Cardiac fibroblast (primary cell): ENCODE results near the gene ITGAV.

Source experiments
- DNase-seq, 2 donors: peaks; one replicate each; pipeline versions ENCODE4 v3.0.0 to v3.0.0-alpha.2; 2010; ENCODE audit warnings: low read depth in 2 of 2
- H3K4me3 ChIP-seq, 2 donors: replicated peaks in 1 of 2; 1 replicate in 1 of 2; 2 replicates in 1 of 2; pipeline ENCODE4 v1.5.1; 2011; ENCODE audit warnings: low read depth in 2 of 2, low read length in 2 of 2, mild to moderate bottlenecking in 2 of 2, moderate library complexity in 1 of 2
- TF ChIP-seq, protein P1 (sequence below): IDR thresholded peaks from one replicate; pipeline ENCODE4 v1.5.1; 2011; ENCODE audit warnings: low read depth, mild to moderate bottlenecking, low read length, inconsistent platforms

The ITGAV gene

DNA sequence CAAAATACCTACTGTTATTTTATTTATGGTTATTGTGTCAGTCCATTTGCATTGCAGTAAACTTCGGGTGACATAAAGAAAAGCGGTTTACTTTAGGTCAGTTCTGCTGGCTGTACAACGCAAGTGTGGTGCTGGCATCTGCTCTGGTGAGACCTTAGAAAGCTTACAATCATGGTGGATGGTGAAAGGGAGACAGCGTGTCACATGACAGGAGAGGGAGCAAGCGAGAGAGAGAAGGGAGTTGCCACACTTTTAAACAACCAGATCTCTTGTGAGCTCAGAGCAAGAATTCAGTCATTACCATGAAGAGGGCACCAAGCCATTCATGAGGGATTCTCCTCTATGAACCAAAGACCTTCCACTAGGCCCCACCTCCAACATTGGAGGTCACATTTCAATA lies 102.0 kb downstream of the ITGAV start:
- no peak overlapping the region for H3K4me3 ChIP-seq
- DNase-seq, result no peak
- TF ChIP-seq, protein P1, sequence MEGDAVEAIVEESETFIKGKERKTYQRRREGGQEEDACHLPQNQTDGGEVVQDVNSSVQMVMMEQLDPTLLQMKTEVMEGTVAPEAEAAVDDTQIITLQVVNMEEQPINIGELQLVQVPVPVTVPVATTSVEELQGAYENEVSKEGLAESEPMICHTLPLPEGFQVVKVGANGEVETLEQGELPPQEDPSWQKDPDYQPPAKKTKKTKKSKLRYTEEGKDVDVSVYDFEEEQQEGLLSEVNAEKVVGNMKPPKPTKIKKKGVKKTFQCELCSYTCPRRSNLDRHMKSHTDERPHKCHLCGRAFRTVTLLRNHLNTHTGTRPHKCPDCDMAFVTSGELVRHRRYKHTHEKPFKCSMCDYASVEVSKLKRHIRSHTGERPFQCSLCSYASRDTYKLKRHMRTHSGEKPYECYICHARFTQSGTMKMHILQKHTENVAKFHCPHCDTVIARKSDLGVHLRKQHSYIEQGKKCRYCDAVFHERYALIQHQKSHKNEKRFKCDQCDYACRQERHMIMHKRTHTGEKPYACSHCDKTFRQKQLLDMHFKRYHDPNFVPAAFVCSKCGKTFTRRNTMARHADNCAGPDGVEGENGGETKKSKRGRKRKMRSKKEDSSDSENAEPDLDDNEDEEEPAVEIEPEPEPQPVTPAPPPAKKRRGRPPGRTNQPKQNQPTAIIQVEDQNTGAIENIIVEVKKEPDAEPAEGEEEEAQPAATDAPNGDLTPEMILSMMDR, result no peak

DNA sequence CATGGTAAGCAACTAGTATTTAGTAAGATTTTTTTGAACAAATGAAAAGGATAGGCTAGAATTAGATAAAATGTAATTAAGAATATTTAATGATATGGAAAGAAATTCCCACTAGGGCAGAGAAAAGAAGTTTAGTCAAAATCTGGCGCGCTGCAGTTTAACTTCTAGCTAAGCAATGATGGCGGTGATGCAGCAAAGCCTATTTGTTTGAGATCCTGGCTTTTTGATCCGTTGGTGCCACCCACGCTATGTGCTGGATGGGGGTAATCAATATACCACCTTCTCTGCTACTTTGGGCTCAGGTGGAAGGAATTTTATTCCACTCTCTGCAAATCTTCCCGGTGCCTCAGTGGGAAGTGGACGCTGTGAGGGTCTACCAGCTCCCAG lies 103.6 kb downstream of the ITGAV start:
- TF ChIP-seq, protein P1, result no peak
- peak overlapping the region; percentile 72 to 76 for H3K4me3 ChIP-seq
- DNase-seq, result no peak

DNA sequence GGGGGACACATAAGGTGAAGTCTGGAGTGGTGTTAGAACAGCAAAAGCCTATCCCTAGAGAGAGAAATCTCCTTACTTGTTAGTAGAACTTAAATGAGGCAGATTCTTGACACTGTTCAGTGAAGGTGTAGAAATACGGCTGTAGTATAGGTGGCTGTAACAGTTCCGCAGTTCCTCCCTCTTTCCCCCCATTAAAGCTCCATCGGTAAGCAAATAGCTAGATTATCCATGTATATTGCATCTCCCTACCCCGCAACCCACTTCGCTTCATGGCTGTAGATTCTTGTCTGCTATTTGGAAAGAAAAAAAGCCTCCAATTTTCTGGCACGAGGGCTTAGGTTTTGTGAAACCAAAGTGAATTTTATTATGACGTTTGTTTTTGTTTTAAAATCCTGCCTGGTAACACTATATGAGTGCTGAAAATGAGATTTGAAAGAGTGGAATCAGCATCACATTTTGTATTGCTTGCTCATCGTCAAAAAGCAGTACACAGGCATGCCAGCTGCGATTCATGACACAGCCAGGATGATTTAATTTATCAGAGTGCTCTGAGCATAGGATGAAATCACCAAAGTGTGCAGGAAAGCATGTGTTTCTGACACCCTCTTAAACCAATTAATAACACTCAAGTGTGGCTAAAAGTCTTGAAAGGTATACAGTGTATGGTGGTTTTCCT lies 105.4 kb downstream of the ITGAV start:
- DNase-seq, result peak; percentile 67 to 79
- TF ChIP-seq, protein P1, result no peak
- peak overlapping the region; percentile 27 to 72 for H3K4me3 ChIP-seq

DNA sequence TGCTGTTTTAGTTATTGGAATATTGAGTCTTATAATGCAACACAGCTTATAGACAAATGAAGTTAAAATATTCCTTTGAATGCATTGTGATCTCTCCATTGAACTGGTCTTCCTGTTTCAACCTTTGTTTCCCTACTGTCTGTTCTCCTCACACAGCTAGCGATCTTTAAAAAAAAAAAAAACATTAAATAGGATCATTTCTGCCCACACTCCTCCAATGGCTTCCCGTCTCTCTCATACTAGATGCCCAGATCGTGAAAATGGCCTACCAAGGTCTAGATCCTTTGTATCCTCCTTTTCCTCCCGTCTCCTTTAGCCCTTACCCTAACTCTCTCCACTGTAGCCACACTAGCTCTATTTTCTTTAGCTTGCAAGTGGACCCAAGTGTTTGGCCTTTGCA lies 106.4 kb downstream of the ITGAV start:
- DNase-seq, result no peak
- TF ChIP-seq, protein P1, result no peak
- H3K4me3 ChIP-seq, result no peak overlapping the region

DNA sequence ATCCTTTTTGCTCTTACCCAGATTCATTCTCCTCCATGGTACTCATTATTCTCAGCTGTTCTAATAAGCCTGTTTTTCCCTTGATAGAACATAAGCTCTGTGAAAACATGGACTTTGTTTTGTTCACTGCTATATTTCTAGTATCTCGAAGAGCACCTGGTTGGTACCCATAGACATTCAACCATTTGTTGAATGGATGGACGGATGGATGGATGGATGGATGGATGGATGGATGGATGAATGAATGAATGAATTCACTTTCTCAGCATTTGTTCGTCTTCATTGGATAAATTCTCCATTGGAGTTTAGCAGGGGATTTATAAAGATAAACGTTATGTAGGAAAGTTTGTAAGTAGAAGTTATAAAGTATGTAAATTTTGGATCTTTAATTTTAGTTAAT lies 106.9 kb downstream of the ITGAV start:
- no peak overlapping the region for H3K4me3 ChIP-seq
- DNase-seq, result no peak
- TF ChIP-seq, protein P1, result no peak

DNA sequence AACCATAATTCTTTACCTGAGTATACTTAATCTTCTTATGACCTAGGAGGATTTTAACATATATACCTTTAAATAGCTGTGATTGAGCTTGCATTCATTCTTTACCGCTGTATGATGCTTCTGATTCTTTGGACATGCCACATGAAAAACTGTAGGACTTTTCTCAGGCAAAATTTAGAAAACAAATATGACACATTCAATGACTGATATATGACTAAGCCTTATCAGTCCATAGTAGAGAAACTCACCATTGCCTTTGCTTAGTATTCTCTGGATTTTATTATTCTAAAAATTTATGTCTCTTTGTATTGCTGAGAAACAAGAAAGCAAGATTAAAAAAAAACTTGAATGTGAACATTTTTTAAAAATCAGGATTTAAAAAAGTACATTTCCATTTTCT lies 107.7 kb downstream of the ITGAV start:
- peak in 1 of 2 donors; percentile 65 for DNase-seq
- TF ChIP-seq, protein P1, result no peak
- H3K4me3 ChIP-seq, result no peak overlapping the region

DNA sequence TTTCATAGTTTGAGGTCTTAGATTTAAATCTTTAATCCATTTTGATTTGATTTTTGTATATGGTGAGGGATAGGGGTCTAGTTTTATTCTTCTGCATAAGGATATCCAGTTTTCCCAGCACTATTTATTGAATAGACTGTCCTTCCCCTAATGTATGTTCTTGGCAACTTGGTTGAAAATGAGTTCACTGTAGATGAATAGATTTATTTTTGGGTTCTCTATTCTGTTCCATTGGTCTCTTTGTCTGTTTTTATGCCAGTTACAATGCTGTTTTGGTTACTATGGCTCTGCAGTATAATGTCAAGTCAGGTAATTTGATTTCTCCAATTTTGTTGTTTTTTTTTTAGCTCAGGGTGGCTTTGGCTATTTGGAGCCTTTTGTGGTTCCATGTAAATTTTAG lies 109.9 kb downstream of the ITGAV start:
- DNase-seq, result no peak
- H3K4me3 ChIP-seq, result no peak overlapping the region
- TF ChIP-seq, protein P1, result no peak
